Adrenal gland (tissue), 12 donors: ENCODE results near the gene RABGGTA. TPM values are rescaled to one million over a fixed set of nuclear protein-coding genes. Genes with fewer than 3 reads are reported as not detected.

ENCODE experiments used
- DNase-seq, 7 donors: peaks; one replicate each; pipeline ENCODE4 v3.0.0-alpha.2; 2019 to 2020
- H3K27ac ChIP-seq, 5 donors: fragments of 200-600 bp; sonication (generic) in 4 of 5; 1 replicate in 3 of 5; 2 replicates in 2 of 5; pipeline versions ENCODE4 v1.5.1 to v1.8.0; 2016 to 2020; ENCODE audit warnings: mild to moderate bottlenecking in 1 of 5
- H3K27me3 ChIP-seq: fragments of 200-600 bp; 2 replicates; pipeline ENCODE4 v1.8.0; 2021
- H3K36me3 ChIP-seq, 2 donors: fragments of 200-600 bp; replicated peaks in 1 of 2; 1 replicate in 1 of 2; 2 replicates in 1 of 2; pipeline versions ENCODE4 v1.5.1 to v1.8.0; 2018 to 2022
- H3K4me1 ChIP-seq, 2 donors: fragments of 200-600 bp; replicated peaks in 1 of 2; 1 replicate in 1 of 2; 2 replicates in 1 of 2; pipeline versions ENCODE4 v1.5.1 to v1.8.0; 2018 to 2021
- H3K4me3 ChIP-seq, 4 donors: fragments of 200-600 bp; sonication (generic) in 3 of 4; one replicate each; pipeline ENCODE4 v1.5.1; 2016 to 2018
- H3K9me3 ChIP-seq, 3 donors: fragments of 200-600 bp; sonication (generic) in 1 of 3; replicated peaks in 1 of 3; 1 replicate in 2 of 3; 2 replicates in 1 of 3; pipeline versions ENCODE4 v1.5.1 to v1.8.0; 2016 to 2021
- CTCF ChIP-seq, 6 experiments: fragments of 450-650 bp in 4 of 6; fragments of 200-600 bp in 2 of 6; sonication (generic) in 1 of 6; IDR thresholded peaks; 1 replicate in 5 of 6; 2 replicates in 1 of 6; pipeline versions ENCODE4 v1.5.1 to v1.8.0; 2016 to 2021; ENCODE audit warnings: antibody characterized with exemption in 6 of 6, mild to moderate bottlenecking in 2 of 6, moderate library complexity in 1 of 6
- POLR2A ChIP-seq, 2 donors: fragments of 450-650 bp; IDR thresholded peaks; one replicate each; pipeline ENCODE4 v1.6.1; 2017; ENCODE audit warnings: antibody characterized with exemption in 2 of 2, mild to moderate bottlenecking in 2 of 2, moderate library complexity in 1 of 2
- WGBS, 4 donors: extraction: QIAGEN DNeasy Blood & Tissue Kit in 2 of 4; methylation state at CpG; one replicate each; pipeline versions ENCODE4 v1.1.5 to v1.1.7; 2013 to 2017; 5-methylcytosine and 5-hydroxymethylcytosine counted together
- intact Hi-C, 2 donors: fragments of 100-400 bp; cut with DNase I; formaldehyde crosslinking; loops; one replicate each; pipeline versions ENCODE4 v1.14.1 to v1.15.0; 2022 to 2023
- polyA plus RNA-seq, 3 donors: library from polyadenylated mRNA; stranded (reverse); fragments of 200-250 nt in 2 of 3; fragments of 350-450 nt in 1 of 3; fragmentation: Illumina TruSeq in 1 of 3; extraction: RNeasy Lipid Tissue Mini Kit (QIAGEN cat#74804) in 1 of 3; gene quantifications; one replicate each; pipeline ENCODE4 v1.2.3, GENCODE V29; 2013 to 2014
- total RNA-seq, 9 donors: library from RNA; depleted of rRNA in 4 of 9; stranded (reverse); fragments of >200 nt in 4 of 9; fragments of 120-200 nt in 1 of 9; fragmentation: NEBNext Ultra II Directional in 1 of 9; extraction: Animal tissue kit (Norgen Biotek cat#: 25700) in 1 of 9; gene quantifications; one replicate each; pipeline versions ENCODE4 v1.1.0 to v1.2.4, GENCODE V29; 2013 to 2023
- donor health status: healthy with polysubstance abuse.
- donor health status: Bipolar disorder and iron deficiency.
- donor health status: DM: yes; HTN: yes; CAD: no.
- donor health status: DM: no; HTN: no; CAD: no.
- donor health status: DM: no; HTN: no; CAD: no.
- donor health status: DM: yes; HTN: yes; CAD: no.

The RABGGTA gene
- total and polyA plus RNA-seq, 12 donors = 15.7 to 124 (median 32.6) TPM

- TF ChIP-seq POLR2A (IDR thresholded peaks at IDR 0.05) = no peak
- TF ChIP-seq CTCF (IDR thresholded peaks at IDR 0.05) = no peak
- intact Hi-C loops = no loop called here
- no peak for DNase-seq
These were observed 16.0 kb downstream of the RABGGTA start for GRCh38 chr14:24255438-24255837.

DNA sequence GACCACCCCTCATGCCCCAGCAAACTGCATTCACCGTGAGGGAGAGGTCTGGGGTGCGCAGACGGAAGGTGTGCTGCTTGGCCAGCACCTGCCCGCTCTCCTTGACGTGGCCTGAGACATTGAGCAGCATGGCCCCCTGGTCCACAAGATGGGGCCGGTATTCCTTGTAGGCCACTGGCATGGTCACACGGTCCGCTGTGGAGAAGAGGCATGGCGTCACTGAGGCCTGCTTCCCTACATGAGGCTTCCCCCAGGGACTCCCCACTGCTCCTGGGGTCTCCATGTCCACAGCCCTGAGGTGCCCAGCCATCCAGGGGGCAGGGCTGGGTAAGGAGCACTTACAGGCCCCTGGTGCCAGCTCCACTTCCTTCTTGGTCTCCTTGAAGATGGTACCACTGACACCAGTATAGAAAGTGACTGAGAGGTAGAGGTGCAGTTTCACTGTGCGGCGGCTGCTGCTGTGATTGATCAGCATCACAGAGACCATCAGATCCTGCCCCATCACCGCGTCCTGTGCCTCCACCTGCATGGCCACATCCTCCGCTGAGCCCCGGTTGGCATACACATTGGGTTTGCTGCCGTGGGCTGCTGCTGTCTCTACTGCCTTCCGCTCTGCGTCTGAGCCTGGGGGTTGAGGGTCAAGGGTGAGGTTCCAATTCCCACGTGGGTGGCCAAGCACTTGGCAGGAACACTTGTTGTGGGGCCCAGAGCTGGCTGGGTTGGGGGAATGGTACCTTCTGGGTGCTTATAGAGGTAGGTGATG lies 16.6 kb downstream of the RABGGTA start:
- no peaks in the 10 kb centered on the region for H3K36me3 ChIP-seq
- no peaks in the 10 kb centered on the region for H3K27me3 ChIP-seq
- H3K27ac ChIP-seq = no peak overlapping the region
- no peak for DNase-seq
- WGBS, 4 donors = 94 to 96% (median 96%) methylated on average over 14 to 19 of the region's 19 CpGs
- no peaks in the 10 kb centered on the region for H3K4me1 ChIP-seq
- intact Hi-C loops = no loop called here
- no peak overlapping the region for H3K4me3 ChIP-seq
- TF ChIP-seq CTCF (IDR thresholded peaks at IDR 0.05) (no peak), POLR2A (IDR thresholded peaks at IDR 0.05) (no peak)
- no peaks in the 10 kb centered on the region for H3K9me3 ChIP-seq

More at GRCh38 chr14:24255438-24255837, 16.0 kb downstream of the RABGGTA start:
- 91 to 100% (median 95%) methylated on average over 4 to 8 of the region's 8 CpGs for whole genome bisulfite sequencing, 4 donors
- H3K4me3 ChIP-seq = no peak overlapping the region
- H3K9me3 ChIP-seq = no peaks in the 10 kb centered on the region
- no peaks in the 10 kb centered on the region for H3K27me3 ChIP-seq
- no peaks in the 10 kb centered on the region for H3K36me3 ChIP-seq
- H3K27ac ChIP-seq = no peak overlapping the region
- no peaks in the 10 kb centered on the region for H3K4me1 ChIP-seq

- intact Hi-C loops = no loop called here
- no peaks in the 10 kb centered on the region for H3K4me1 ChIP-seq
- H3K27ac ChIP-seq = no peak overlapping the region
- WGBS, 4 donors = 79 to 85% (median 82%) methylated on average over 6 to 7 of the region's 7 CpGs
- TF ChIP-seq POLR2A (IDR thresholded peaks at IDR 0.05) = no peak
- TF ChIP-seq CTCF (IDR thresholded peaks at IDR 0.05) = no peak
- H3K27me3 ChIP-seq = no peaks in the 10 kb centered on the region
- H3K36me3 ChIP-seq = no peaks in the 10 kb centered on the region
- no peak overlapping the region for H3K4me3 ChIP-seq
- H3K9me3 ChIP-seq = no peaks in the 10 kb centered on the region
- no peak for DNase-seq
These were observed 17.5 kb downstream of the RABGGTA start for GRCh38 chr14:24253936-24254335.

- H3K27me3 ChIP-seq = no peaks in the 10 kb centered on the region
- H3K9me3 ChIP-seq = no peaks in the 10 kb centered on the region
- H3K4me1 ChIP-seq = no peaks in the 10 kb centered on the region
- DNase-seq = no peak
- no peak for TF ChIP-seq CTCF (IDR thresholded peaks at IDR 0.05)
- TF ChIP-seq POLR2A (IDR thresholded peaks at IDR 0.05) = no peak
- H3K4me3 ChIP-seq = no peak overlapping the region
- 80 to 84% (median 83%) methylated on average over 8 to 11 of the region's 11 CpGs for WGBS, 4 donors
- H3K27ac ChIP-seq = no peak overlapping the region
- H3K36me3 ChIP-seq = no peaks in the 10 kb centered on the region
- intact Hi-C loops = no loop called here
These were observed 18.9 kb downstream of the RABGGTA start for GRCh38 chr14:24252289-24253124.
